ENCODE measurements around the gene TAS2R40.
A peak's percentile ranks its signal among the peaks of the same experiment; 100 is the strongest.
"Not testable (repeated sequence)": the region's sequence is repeated elsewhere in the genome, so short reads cannot be mapped to it uniquely, and the experiment has no call there.

TAS2R40 gene

DNA sequence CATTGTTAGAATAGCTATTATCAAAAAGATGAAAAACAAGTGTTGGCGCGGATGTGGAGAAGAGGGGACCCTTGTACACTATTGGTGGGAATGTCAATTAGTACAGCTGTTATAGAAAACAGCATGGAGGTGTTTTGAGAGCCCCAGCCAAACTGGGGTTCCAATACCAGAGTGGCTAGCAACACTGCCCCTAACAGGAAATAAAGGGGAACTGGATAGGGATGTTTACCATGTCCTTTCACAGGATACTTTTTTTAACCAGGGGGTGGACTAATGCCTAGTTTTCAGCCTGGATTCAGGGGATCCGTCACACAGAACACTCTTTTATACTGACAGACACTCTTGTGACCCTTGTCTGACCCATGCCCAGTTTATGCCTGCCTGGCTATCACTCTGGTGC, 34.5 kb downstream of the TAS2R40 start:
- Histone ChIP-seq H3K9ac (ENCODE audit: low read depth, low read length) (no peak overlapping the region), H3K9me3 (ENCODE audit: insufficient read depth, low read depth, low read length) (no peaks in the 10 kb centered on the region), H3K27me3 (ENCODE audit: insufficient read depth, low read length) (no peaks in the 10 kb centered on the region), H3K4me1 (ENCODE audit: insufficient read depth, low read length) (no peaks in the 10 kb centered on the region), H3K4me3 (ENCODE audit: low read length) (no peak overlapping the region), H3K27ac (ENCODE audit: low read length) (no peak overlapping the region), H3K36me3 (ENCODE audit: insufficient read depth, low read depth, low read length) (no peaks in the 10 kb centered on the region)

DNA sequence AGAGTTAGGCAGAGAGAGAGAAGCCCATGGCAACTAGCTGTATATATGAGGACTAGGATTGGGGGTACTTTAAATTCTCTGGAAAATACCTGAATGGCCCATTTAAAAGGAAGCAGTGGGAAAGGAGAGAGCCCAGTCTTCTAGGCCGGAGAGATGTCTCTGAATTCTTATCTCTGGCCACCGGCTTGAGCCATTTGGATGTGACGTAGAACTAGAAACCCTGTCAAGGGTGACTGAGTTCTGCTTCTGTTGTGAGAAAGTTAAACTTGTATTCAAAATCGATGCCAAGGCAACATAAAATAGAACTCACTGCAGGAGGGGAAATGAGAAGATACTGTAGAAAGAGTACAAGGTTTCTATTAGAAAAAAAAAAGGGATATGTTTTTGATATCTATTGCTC, 35.1 kb downstream of the TAS2R40 start:
- H3K36me3 ChIP-seq (ENCODE audit: insufficient read depth, low read depth, low read length) = no peaks in the 10 kb centered on the region
- no peaks in the 10 kb centered on the region for H3K9me3 ChIP-seq (ENCODE audit: insufficient read depth, low read depth, low read length)
- H3K27me3 ChIP-seq (ENCODE audit: insufficient read depth, low read length) = no peaks in the 10 kb centered on the region
- no peaks in the 10 kb centered on the region for H3K4me1 ChIP-seq (ENCODE audit: insufficient read depth, low read length)
- H3K4me3 ChIP-seq (ENCODE audit: low read length) = no peak overlapping the region
- H3K9ac ChIP-seq (ENCODE audit: low read depth, low read length) = no peak overlapping the region
- no peak overlapping the region for H3K27ac ChIP-seq (ENCODE audit: low read length)

DNA sequence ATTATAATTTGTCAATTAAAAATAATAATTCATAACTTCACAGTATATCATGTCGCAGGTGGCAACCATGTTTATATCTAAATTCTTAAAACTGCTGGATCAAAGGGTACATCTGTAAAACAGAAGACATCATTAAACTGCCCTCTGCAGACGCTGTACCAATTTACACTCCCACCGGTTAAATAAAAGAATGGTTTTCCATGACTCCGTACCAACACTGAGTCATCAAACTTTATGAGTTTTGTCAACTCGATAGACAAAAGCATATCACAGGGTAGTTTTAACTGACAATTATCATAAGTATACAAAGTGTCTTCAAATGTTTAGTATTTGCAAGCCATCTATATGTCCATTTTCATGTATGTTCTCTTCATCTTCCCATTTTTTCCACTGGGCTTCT, 35.7 kb downstream of the TAS2R40 start:
- Histone ChIP-seq H3K9me3 (ENCODE audit: insufficient read depth, low read depth, low read length) (no peaks in the 10 kb centered on the region), H3K9ac (ENCODE audit: low read depth, low read length) (no peak overlapping the region), H3K4me1 (ENCODE audit: insufficient read depth, low read length) (no peaks in the 10 kb centered on the region), H3K27ac (ENCODE audit: low read length) (no peak overlapping the region), H3K36me3 (ENCODE audit: insufficient read depth, low read depth, low read length) (no peaks in the 10 kb centered on the region), H3K27me3 (ENCODE audit: insufficient read depth, low read length) (no peaks in the 10 kb centered on the region), H3K4me3 (ENCODE audit: low read length) (no peak overlapping the region)

DNA sequence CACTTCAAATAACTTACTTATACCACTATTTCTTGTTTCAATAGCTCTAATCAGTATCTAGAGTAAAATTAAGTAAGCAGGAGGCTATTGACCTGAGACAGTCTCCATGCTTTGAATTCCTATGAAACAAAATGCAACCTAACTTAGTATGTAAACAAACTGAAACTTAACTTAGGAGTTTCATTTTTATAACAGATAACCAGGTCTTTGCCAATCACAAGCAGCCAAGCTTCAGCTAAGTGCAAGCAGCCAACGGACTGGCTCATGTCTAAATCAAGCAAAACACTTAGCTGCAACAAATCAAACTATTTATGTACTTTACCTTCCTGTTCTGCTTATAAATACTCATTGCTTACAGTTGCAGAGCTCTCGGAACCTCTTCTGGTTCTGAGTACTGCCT, 37.0 kb downstream of the TAS2R40 start:
- Histone ChIP-seq H3K27me3 (ENCODE audit: insufficient read depth, low read length) (no peaks in the 10 kb centered on the region; the same call in 1 of the 2 replicates), H3K27ac (ENCODE audit: low read length) (no peak overlapping the region), H3K9ac (ENCODE audit: low read depth, low read length) (no peak overlapping the region), H3K4me3 (ENCODE audit: low read length) (no peak overlapping the region), H3K36me3 (ENCODE audit: insufficient read depth, low read depth, low read length) (no peaks in the 10 kb centered on the region), H3K9me3 (ENCODE audit: insufficient read depth, low read depth, low read length) (no peaks in the 10 kb centered on the region), H3K4me1 (ENCODE audit: insufficient read depth, low read length) (no peaks in the 10 kb centered on the region)

DNA sequence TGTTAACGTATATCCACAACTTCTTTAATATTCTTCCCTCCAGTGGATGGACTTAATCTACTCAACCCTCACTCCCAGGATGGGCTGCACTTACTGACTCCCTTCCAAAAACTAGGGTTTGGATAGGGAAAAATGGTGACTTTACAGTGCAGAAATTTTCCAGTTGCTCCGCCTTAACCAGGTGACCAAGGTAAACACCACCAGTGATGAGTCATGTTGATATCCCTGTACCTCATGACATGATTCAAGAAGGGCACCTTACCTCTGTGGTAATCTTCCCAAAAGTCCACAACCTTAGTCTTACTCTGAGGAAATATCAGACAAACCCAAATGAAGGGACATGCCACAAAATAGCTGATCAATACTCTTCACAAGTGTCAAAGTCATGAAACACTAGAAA, 37.9 kb downstream of the TAS2R40 start:
- Histone ChIP-seq H3K9ac (ENCODE audit: low read depth, low read length) (no peak overlapping the region), H3K27ac (ENCODE audit: low read length) (no peak overlapping the region), H3K4me1 (ENCODE audit: insufficient read depth, low read length) (no peaks in the 10 kb centered on the region), H3K4me3 (ENCODE audit: low read length) (no peak overlapping the region), H3K9me3 (ENCODE audit: insufficient read depth, low read depth, low read length) (no peaks in the 10 kb centered on the region), H3K36me3 (ENCODE audit: insufficient read depth, low read depth, low read length) (no peaks in the 10 kb centered on the region), H3K27me3 (ENCODE audit: insufficient read depth, low read length) (no peaks in the 10 kb centered on the region; the same call in 1 of the 2 replicates)

DNA sequence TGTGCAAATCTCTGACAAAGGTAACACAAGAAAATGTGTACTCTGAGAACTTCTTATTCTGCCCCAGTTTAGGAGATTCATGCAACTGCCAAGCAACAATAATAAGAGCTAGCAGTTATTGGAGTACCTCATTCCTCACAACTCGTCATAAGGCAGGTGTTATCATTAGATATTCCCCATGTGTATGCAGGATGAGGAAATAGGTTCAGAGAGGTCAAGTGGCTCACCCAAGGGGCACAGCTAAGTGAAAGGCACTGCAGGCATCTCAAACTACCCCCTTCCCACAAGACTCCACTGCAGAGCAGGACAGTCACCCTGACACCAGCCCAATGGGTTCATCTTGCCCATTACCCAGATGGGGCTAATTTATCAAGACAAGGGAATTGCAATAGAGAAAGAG, 40.1 kb downstream of the TAS2R40 start:
- no peaks in the 10 kb centered on the region for H3K4me1 ChIP-seq (ENCODE audit: insufficient read depth, low read length)

DNA sequence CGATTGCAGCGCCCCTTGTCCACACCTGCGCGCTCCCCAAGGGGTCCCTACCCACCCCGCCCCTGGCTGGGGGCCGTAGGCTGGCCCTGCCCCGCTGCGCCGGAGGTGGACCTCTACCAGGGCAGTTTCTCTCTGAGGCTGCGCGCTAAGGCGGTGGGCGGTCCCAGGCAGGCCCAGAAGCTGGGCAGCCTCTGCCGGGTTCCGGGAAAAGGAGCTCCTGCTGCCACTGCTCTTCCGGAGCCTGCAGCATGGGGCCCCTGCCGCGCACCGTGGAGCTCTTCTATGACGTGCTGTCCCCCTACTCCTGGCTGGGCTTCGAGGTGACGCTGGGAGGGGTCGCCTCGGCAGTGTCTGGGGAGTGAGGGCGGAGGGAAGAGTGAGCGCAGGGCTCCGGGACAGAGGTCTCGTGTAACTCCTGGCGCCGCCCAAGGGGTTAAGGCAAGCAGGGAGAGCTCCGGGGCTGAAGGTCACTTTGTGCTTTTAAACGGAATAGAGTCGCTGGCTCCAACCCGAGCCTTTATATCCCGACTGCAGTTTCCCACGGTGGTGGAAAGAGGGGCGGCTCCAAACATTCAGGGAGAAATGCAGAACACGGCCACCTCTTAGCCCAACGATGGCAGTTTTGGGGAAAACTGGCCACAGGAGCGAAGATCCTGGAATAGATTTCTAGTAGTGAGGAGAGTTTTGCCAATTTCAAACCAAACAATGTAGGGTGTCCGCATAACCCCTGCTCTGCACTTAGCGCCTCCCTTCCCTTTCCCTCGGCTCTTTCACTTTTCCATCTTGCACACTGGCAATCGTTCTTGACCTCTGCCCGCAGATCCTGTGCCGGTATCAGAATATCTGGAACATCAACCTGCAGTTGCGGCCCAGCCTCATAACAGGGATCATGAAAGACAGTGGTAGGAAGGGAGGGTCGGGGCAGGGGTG, 41.7 kb downstream of the TAS2R40 start, which contains the start of gene GSTK1:
Gene GSTK1, plus strand, starts transcription at position 176 of the 930 bp plus-strand sequence. Its CDS starts 73 bp downstream, at position 249.
- Histone ChIP-seq H3K27me3 (ENCODE audit: insufficient read depth, low read length) (no peaks in the 10 kb centered on the region; the same call in 1 of the 2 replicates), H3K9me3 (ENCODE audit: insufficient read depth, low read depth, low read length) (no peaks in the 10 kb centered on the region), H3K9ac (ENCODE audit: low read depth, low read length) (peak within 1 kb of the TSS; percentile 80), H3K4me3 (ENCODE audit: low read length) (peak within 1 kb of the TSS; percentile 84), H3K27ac (ENCODE audit: low read length) (no peak within 1 kb of the TSS), H3K4me1 (ENCODE audit: insufficient read depth, low read length) (no peaks in the 10 kb centered on the region), H3K36me3 (ENCODE audit: insufficient read depth, low read depth, low read length) (peaks cover 7% of the 10 kb centered on the region; the same call in 1 of the 2 replicates)

More for the DNA sequence above, 40.1 kb downstream of the TAS2R40 start:
- no peak overlapping the region for H3K9ac ChIP-seq (ENCODE audit: low read depth, low read length)
- no peak overlapping the region for H3K27ac ChIP-seq (ENCODE audit: low read length)
- no peaks in the 10 kb centered on the region for H3K9me3 ChIP-seq (ENCODE audit: insufficient read depth, low read depth, low read length)
- no peaks in the 10 kb centered on the region; the same call in 1 of the 2 replicates for H3K27me3 ChIP-seq (ENCODE audit: insufficient read depth, low read length)
- H3K36me3 ChIP-seq (ENCODE audit: insufficient read depth, low read depth, low read length) = no peaks in the 10 kb centered on the region
- H3K4me3 ChIP-seq (ENCODE audit: low read length) = no peak overlapping the region

DNA sequence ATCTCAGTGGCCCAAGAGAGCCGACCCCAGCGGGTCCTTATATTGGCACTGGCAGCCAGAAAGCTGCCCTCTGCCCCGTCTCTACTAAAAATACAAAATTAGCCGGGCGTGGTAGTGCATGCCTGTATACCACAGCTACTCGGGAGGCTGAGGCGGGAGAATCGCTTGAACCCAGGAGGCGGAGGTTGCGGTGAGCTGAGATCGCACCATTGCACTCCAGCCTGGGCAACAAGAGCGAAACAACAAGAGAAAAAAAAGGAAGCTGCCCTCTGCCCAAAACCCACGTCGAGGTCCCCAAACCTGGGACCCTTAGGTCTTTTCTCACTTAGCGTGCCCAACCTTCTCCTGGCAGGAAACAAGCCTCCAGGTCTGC, 42.3 kb downstream of the TAS2R40 start:
- H3K9ac ChIP-seq (ENCODE audit: low read depth, low read length); H3K27ac ChIP-seq (ENCODE audit: low read length): not testable (repeated sequence)

DNA sequence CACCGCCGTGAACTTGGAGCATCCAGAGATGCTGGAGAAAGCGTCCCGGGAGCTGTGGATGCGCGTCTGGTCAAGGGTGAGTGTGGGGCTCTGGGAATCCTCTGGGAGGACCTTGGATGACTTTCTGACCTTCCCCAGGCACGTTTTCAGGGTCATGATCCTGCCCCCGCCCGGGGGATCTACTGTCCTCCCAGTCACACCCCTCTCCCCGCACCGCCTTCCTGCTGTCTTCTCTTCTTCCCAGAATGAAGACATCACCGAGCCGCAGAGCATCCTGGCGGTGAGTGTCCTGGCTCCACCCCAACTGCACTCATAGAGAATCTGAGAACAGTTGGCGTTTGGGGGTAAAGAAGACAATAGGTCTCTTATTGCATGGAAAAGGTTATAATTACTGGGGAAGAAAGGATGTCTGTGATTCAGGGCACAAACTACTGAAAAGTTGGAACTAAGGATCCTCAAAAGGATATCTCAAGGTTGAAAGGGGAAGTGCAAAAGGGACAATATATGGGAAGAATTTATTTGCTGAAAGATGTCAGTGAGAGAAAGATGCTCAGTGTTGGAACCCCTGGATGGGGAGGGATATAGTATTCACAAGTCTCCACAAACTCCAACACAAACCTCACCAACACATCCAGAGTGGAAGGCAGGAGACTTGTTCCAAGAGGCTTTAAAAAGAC, 43.3 kb downstream of the TAS2R40 start:
- peaks cover 10% of the 10 kb centered on the region; the same call in 1 of the 2 replicates for H3K36me3 ChIP-seq (ENCODE audit: insufficient read depth, low read depth, low read length)
- H3K9ac ChIP-seq (ENCODE audit: low read depth, low read length) = no peak overlapping the region
- H3K4me3 ChIP-seq (ENCODE audit: low read length) = no peak overlapping the region
- H3K9me3 ChIP-seq (ENCODE audit: insufficient read depth, low read depth, low read length) = no peaks in the 10 kb centered on the region
- H3K27ac ChIP-seq (ENCODE audit: low read length) = no peak overlapping the region
- no peaks in the 10 kb centered on the region; the same call in 1 of the 2 replicates for H3K27me3 ChIP-seq (ENCODE audit: insufficient read depth, low read length)
- no peaks in the 10 kb centered on the region for H3K4me1 ChIP-seq (ENCODE audit: insufficient read depth, low read length)

More for the DNA sequence above, 42.3 kb downstream of the TAS2R40 start:
- H3K36me3 ChIP-seq (ENCODE audit: insufficient read depth, low read depth, low read length) = peaks cover 10% of the 10 kb centered on the region; the same call in 1 of the 2 replicates
- not testable (repeated sequence) for H3K9me3 ChIP-seq (ENCODE audit: insufficient read depth, low read depth, low read length); H3K27me3 ChIP-seq (ENCODE audit: insufficient read depth, low read length); H3K4me1 ChIP-seq (ENCODE audit: insufficient read depth, low read length)
- H3K4me3 ChIP-seq (ENCODE audit: low read length) = peak overlapping the region; percentile 84

DNA sequence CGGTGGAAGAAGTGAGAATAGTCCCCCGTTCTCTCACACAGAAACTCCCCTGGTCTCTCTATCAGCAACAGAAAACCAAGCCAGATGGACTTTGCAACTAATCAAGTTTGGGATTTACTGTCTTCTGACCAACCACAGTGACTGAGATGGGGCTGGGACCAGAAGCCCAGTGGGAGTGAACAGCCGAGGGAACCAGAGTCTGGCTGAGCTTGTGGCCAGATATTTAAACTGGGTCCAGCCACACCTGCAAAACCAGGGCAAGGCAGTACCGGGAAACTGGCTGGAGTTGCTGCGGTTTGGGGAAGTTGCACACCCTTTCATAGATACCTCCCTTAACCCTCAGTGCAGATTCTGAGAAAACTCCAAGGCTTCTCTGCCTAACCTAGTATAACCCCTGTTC, 47.4 kb downstream of the TAS2R40 start:
- no peak overlapping the region for H3K9ac ChIP-seq (ENCODE audit: low read depth, low read length)

DNA sequence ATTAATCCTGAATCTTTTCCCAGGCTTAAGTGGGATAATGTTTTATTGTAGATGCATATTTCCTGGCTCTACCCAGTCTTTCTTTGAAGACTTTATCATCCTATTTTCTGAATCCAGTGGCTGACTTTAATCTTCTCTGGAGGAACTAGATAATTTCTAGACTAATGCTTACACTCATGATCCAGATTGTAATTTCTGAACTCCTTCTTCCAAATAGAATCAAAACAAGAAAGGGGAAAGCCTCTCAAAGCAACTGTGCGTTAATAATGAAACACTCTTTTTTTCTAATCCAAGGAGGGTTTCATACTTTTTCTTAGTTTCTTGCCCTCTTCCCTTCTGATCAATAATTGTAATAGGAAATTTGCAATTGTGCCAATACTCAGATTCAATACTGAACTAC, 49.4 kb downstream of the TAS2R40 start:
- no peak overlapping the region for H3K9ac ChIP-seq (ENCODE audit: low read depth, low read length)

More for the DNA sequence above, 47.4 kb downstream of the TAS2R40 start:
- Histone ChIP-seq H3K36me3 (ENCODE audit: insufficient read depth, low read depth, low read length) (peaks cover 10% of the 10 kb centered on the region; the same call in 1 of the 2 replicates), H3K4me1 (ENCODE audit: insufficient read depth, low read length) (no peaks in the 10 kb centered on the region), H3K9me3 (ENCODE audit: insufficient read depth, low read depth, low read length) (no peaks in the 10 kb centered on the region), H3K27me3 (ENCODE audit: insufficient read depth, low read length) (no peaks in the 10 kb centered on the region; the same call in 1 of the 2 replicates), H3K27ac (ENCODE audit: low read length) (no peak overlapping the region), H3K4me3 (ENCODE audit: low read length) (no peak overlapping the region)

More for the DNA sequence above, 49.4 kb downstream of the TAS2R40 start:
- no peak overlapping the region for H3K27ac ChIP-seq (ENCODE audit: low read length)
- no peaks in the 10 kb centered on the region for H3K9me3 ChIP-seq (ENCODE audit: insufficient read depth, low read depth, low read length)
- no peak overlapping the region for H3K4me3 ChIP-seq (ENCODE audit: low read length)
- peaks cover 10% of the 10 kb centered on the region; the same call in 1 of the 2 replicates for H3K36me3 ChIP-seq (ENCODE audit: insufficient read depth, low read depth, low read length)
- H3K4me1 ChIP-seq (ENCODE audit: insufficient read depth, low read length) = no peaks in the 10 kb centered on the region
- no peaks in the 10 kb centered on the region for H3K27me3 ChIP-seq (ENCODE audit: insufficient read depth, low read length)

Data from iPS-20b (cell line).